ENCODE data around the gene RNF152.

- TF ChIP-seq CTCF (IDR thresholded peaks at IDR 0.05) (no peak), POLR2A (IDR thresholded peaks at IDR 0.05) (no peak)
These were observed 122.5 kb downstream of the RNF152 start for GRCh38 chr18:61770279-61770678.

All from adrenal gland (tissue), 5 donors.